PC-9 (cell line): ENCODE measurements around the gene LRRK1.

Experiments used
- CTCF ChIP-seq: fragments of 200-600 bp; sonication (generic); conservative IDR thresholded peaks from 2 replicates; pipeline ENCODE4 v1.6.1; 2017; ENCODE audit warnings: mixed run types, antibody characterized with exemption, mild to moderate bottlenecking, moderate library complexity
- EZH2 ChIP-seq: fragments of 200-600 bp; sonication (generic); IDR thresholded peaks from 2 replicates; pipeline ENCODE4 v1.8.0; 2017; ENCODE audit warnings: antibody characterized with exemption, low read depth

GRCh38 chr15:101045236-101045646, 126.1 kb downstream of the LRRK1 start:
- TF ChIP-seq CTCF (no peak), EZH2 (no peak)
